Measurements from ENCODE around the gene ADAP2. TPM values are rescaled to one million over a fixed set of nuclear protein-coding genes. Genes with fewer than 3 reads are reported as not detected.

Gene ADAP2
- 10 to 100 TPM; 17.0 to 64.2 (median 30.8) TPM for total RNA-seq

GRCh38 chr17:30921544-30922196, at the start of gene ADAP2:
TSS of gene ADAP2 (plus strand) at chr17:30921945. CDS start at chr17:30922015, 70 bp downstream.
- peaks cover 0 to 52% of the 10 kb centered on the region in 2 donors for H3K27me3 ChIP-seq
- H3K36me3 ChIP-seq, result no peaks in the 10 kb centered on the region
- peak within 1 kb of the TSS; percentile 31 to 54 (median 37) for H3K4me3 ChIP-seq
- 7 to 8% methylated on average over 12 to 31 of the region's 60 CpGs for WGBS, 2 donors
- H3K9me3 ChIP-seq, result no peaks in the 10 kb centered on the region
- DNase-seq (ENCODE audit: low spot score in 2 of 2), result peak in 1 of 2 donors; percentile 21
- peak within 1 kb of the TSS in 3 of 4 donors; percentile 17 to 63 (median 18) for H3K27ac ChIP-seq
- TF ChIP-seq CTCF (IDR thresholded peaks at IDR 0.05), result no peak
- TF ChIP-seq EP300 (IDR thresholded peaks at IDR 0.05), result peak in 1 of 2 donors; percentile 16
- TF ChIP-seq POLR2A (IDR thresholded peaks at IDR 0.05), result peak; percentile 12 to 16
- peaks cover 0 to 17% (median 9%) of the 10 kb centered on the region in 4 donors for H3K4me1 ChIP-seq

GRCh38 chr17:30886187-30886586, 35.6 kb upstream of the ADAP2 start:
- Histone ChIP-seq H3K9me3 (no peaks in the 10 kb centered on the region), H3K27me3 (no peaks in the 10 kb centered on the region), H3K4me1 (no peaks in the 10 kb centered on the region), H3K27ac (no peak overlapping the region), H3K36me3 (peaks cover 0 to 13% (median 0%) of the 10 kb centered on the region in 3 donors), H3K4me3 (no peak overlapping the region)
- WGBS, 2 donors, result 92 to 97% methylated on average over 5 of the region's 5 CpGs
- no peak for DNase-seq (ENCODE audit: low spot score in 2 of 2)
- TF ChIP-seq CTCF (IDR thresholded peaks at IDR 0.05), result no peak
- TF ChIP-seq POLR2A (IDR thresholded peaks at IDR 0.05), result no peak
- no peak for TF ChIP-seq EP300 (IDR thresholded peaks at IDR 0.05)

- H3K27ac ChIP-seq, result no peak overlapping the region
- TF ChIP-seq POLR2A (IDR thresholded peaks at IDR 0.05), result no peak
- TF ChIP-seq CTCF (IDR thresholded peaks at IDR 0.05), result no peak
- no peak for TF ChIP-seq EP300 (IDR thresholded peaks at IDR 0.05)
- no peaks in the 10 kb centered on the region for H3K9me3 ChIP-seq
- H3K36me3 ChIP-seq, result peaks cover 0 to 33% (median 0%) of the 10 kb centered on the region in 3 donors
- H3K4me3 ChIP-seq, result no peak overlapping the region
- DNase-seq (ENCODE audit: low spot score in 2 of 2), result no peak
- H3K4me1 ChIP-seq, result no peaks in the 10 kb centered on the region
- no peaks in the 10 kb centered on the region for H3K27me3 ChIP-seq
- 88 to 91% methylated on average over 3 of the region's 3 CpGs for whole genome bisulfite sequencing, 2 donors
These were observed 27.5 kb upstream of the ADAP2 start for GRCh38 chr17:30894236-30894635.

- Histone ChIP-seq H3K9me3 (no peaks in the 10 kb centered on the region), H3K27me3 (no peaks in the 10 kb centered on the region), H3K27ac (no peak overlapping the region), H3K4me1 (no peaks in the 10 kb centered on the region), H3K36me3 (peaks cover 0 to 62% (median 0%) of the 10 kb centered on the region in 3 donors), H3K4me3 (no peak overlapping the region)
- 88 to 92% methylated on average over 5 of the region's 5 CpGs for WGBS, 2 donors
- DNase-seq (ENCODE audit: low spot score in 2 of 2), result no peak
- TF ChIP-seq EP300 (IDR thresholded peaks at IDR 0.05), result no peak
- TF ChIP-seq POLR2A (IDR thresholded peaks at IDR 0.05), result no peak
- TF ChIP-seq CTCF (IDR thresholded peaks at IDR 0.05), result no peak
These were observed 24.4 kb upstream of the ADAP2 start for GRCh38 chr17:30897311-30897710.

- H3K9me3 ChIP-seq, result no peaks in the 10 kb centered on the region
These were observed 16.0 kb upstream of the ADAP2 start for GRCh38 chr17:30905742-30906100.

More at GRCh38 chr17:30905742-30906100, 16.0 kb upstream of the ADAP2 start:
- WGBS, 2 donors, result 2% methylated on average over 11 of the region's 11 CpGs
- H3K4me3 ChIP-seq, result peak overlapping the region; percentile 66 to 90 (median 71)
- no peaks in the 10 kb centered on the region for H3K27me3 ChIP-seq
- TF ChIP-seq CTCF (IDR thresholded peaks at IDR 0.05), result no peak
- peaks cover 0 to 35% (median 15%) of the 10 kb centered on the region in 4 donors for H3K4me1 ChIP-seq
- peaks cover 0 to 35% (median 0%) of the 10 kb centered on the region in 3 donors for H3K36me3 ChIP-seq
- peak overlapping the region; percentile 63 to 90 (median 86) for H3K27ac ChIP-seq
- DNase-seq (ENCODE audit: low spot score in 2 of 2), result no peak
